Cardiac ventricle fibroblast (primary cell): ENCODE data around the gene CER1. TPM values are rescaled to one million over a fixed set of nuclear protein-coding genes. Genes with fewer than 3 reads are reported as not detected.

ENCODE experiments used
- total RNA-seq: library from RNA; depleted of rRNA; stranded (reverse); fragments of >200 nt; gene quantifications from 2 replicates; pipeline ENCODE4 v1.2.3, GENCODE V29; 2015

Gene CER1
- total RNA-seq = not detected in 2 replicates

GRCh38 chr9:14722391-14723035 lies at the start of gene CER1:
TSS of gene CER1 (minus strand) at chr9:14722733. CDS start at chr9:14722672, 61 bp downstream.

GRCh38 chr9:14693251-14693861 lies 29.2 kb downstream of the CER1 start, which contains the start of gene ZDHHC21:
TSS of gene ZDHHC21 (minus strand) at chr9:14693432. CDS start at chr9:14674340, 19,092 bp downstream.

Other genes with a start within 250 kb of the CER1 start
- 1.8 and 2.5 TPM in 2 replicates for gene ZDHHC21, start 29.3 kb downstream of the CER1 start, total RNA-seq
- 0.15 and 0.19 TPM in 2 replicates for gene FREM1, start 187.7 kb upstream of the CER1 start, total RNA-seq